HFFc6 (cell line): Measurements from ENCODE around the gene ADIPOR2. TPM values are rescaled to one million over a fixed set of nuclear protein-coding genes. Genes with fewer than 3 reads are reported as not detected.

ENCODE experiments used
- DNase-seq: peaks from one replicate; pipeline ENCODE4 v3.0.0-alpha.2; 2018
- H3K27ac Mint-ChIP-seq: 2 replicates; pipeline ENCODE4 v1.8.0; 2020; ENCODE audit warnings: mild to moderate bottlenecking, mixed read lengths
- H3K27me3 Mint-ChIP-seq: 2 replicates; pipeline ENCODE4 v1.8.0; 2021; ENCODE audit warnings: mild to moderate bottlenecking, moderate library complexity, mixed read lengths; ENCODE audit not compliant: insufficient read depth
- H3K36me3 Mint-ChIP-seq: 2 replicates; pipeline ENCODE4 v1.8.0; 2021; ENCODE audit warnings: low read depth, mixed read lengths
- H3K4me1 Mint-ChIP-seq: 2 replicates; pipeline ENCODE4 v1.8.0; 2020; ENCODE audit warnings: low read depth, mixed read lengths
- H3K4me3 Mint-ChIP-seq: 2 replicates; pipeline ENCODE4 v1.8.0; 2020; ENCODE audit warnings: mild to moderate bottlenecking, moderate library complexity, mixed read lengths
- H3K9me3 Mint-ChIP-seq: 2 replicates; pipeline ENCODE4 v1.8.0; 2020; ENCODE audit warnings: mild to moderate bottlenecking, mixed read lengths
- CTCF ChIP-seq: fragments of 200-600 bp; sonication (generic); IDR thresholded peaks from 2 replicates; pipeline ENCODE4 v1.5.0; 2021; ENCODE audit warnings: antibody characterized with exemption, mild to moderate bottlenecking
- total RNA-seq, 6 experiments: library from RNA; stranded (reverse); fragmentation: NEBNext Ultra II Directional; extraction: Animal tissue kit (Norgen Biotek cat#: 25700); gene quantifications; 2 replicates in 1 of 6; 3 replicates in 5 of 6; pipeline ENCODE4 v1.2.3, GENCODE V29; 2021

Gene ADIPOR2
- total RNA-seq, 6 experiments from 2014 or later, result 38.9 to 50.1 (median 44.9) TPM

GRCh38 chr12:1738446-1738845, 47.6 kb downstream of the ADIPOR2 start:
- no peak for DNase-seq
- TF ChIP-seq CTCF, result no peak
- no peaks in the 10 kb centered on the region for H3K27me3 Mint-ChIP-seq
- no peak overlapping the region for H3K27ac Mint-ChIP-seq
- H3K36me3 Mint-ChIP-seq, result no peaks in the 10 kb centered on the region
- no peaks in the 10 kb centered on the region for H3K9me3 Mint-ChIP-seq
- no peak overlapping the region for H3K4me3 Mint-ChIP-seq
- peaks cover 38% of the 10 kb centered on the region for H3K4me1 Mint-ChIP-seq

GRCh38 chr12:1739368-1739767, 48.5 kb downstream of the ADIPOR2 start:
- peaks cover 38% of the 10 kb centered on the region for H3K4me1 Mint-ChIP-seq
- H3K4me3 Mint-ChIP-seq, result no peak overlapping the region
- no peak for DNase-seq
- H3K9me3 Mint-ChIP-seq, result no peaks in the 10 kb centered on the region
- H3K36me3 Mint-ChIP-seq, result no peaks in the 10 kb centered on the region
- H3K27ac Mint-ChIP-seq, result no peak overlapping the region
- no peaks in the 10 kb centered on the region for H3K27me3 Mint-ChIP-seq
- no peak for TF ChIP-seq CTCF

- H3K9me3 Mint-ChIP-seq, result peaks cover 4% of the 10 kb centered on the region; the same call in 1 of the 2 replicates
- no peaks in the 10 kb centered on the region for H3K27me3 Mint-ChIP-seq
- H3K4me1 Mint-ChIP-seq, result peaks cover 43% of the 10 kb centered on the region
- no peak overlapping the region for H3K4me3 Mint-ChIP-seq
- no peak for TF ChIP-seq CTCF
- H3K27ac Mint-ChIP-seq, result peak overlapping the region; percentile 3; the same call in 1 of the 2 replicates
- no peak for DNase-seq
- H3K36me3 Mint-ChIP-seq, result peaks cover 5% of the 10 kb centered on the region
Measured at GRCh38 chr12:1740161-1740948, 49.5 kb downstream of the ADIPOR2 start.

GRCh38 chr12:1741154-1741949, 50.5 kb downstream of the ADIPOR2 start:
- no peak overlapping the region for H3K4me3 Mint-ChIP-seq
- TF ChIP-seq CTCF, result no peak
- peaks cover 14% of the 10 kb centered on the region for H3K9me3 Mint-ChIP-seq
- peak overlapping the region; percentile 3; the same call in 1 of the 2 replicates for H3K27ac Mint-ChIP-seq
- H3K4me1 Mint-ChIP-seq, result peaks cover 50% of the 10 kb centered on the region
- H3K27me3 Mint-ChIP-seq, result no peaks in the 10 kb centered on the region
- H3K36me3 Mint-ChIP-seq, result peaks cover 15% of the 10 kb centered on the region
- DNase-seq, result peak; percentile 41

GRCh38 chr12:1744932-1745331, 54.1 kb downstream of the ADIPOR2 start:
- Mint-ChIP-seq H3K36me3 (peaks cover 45% of the 10 kb centered on the region), H3K4me1 (peaks cover 31% of the 10 kb centered on the region), H3K4me3 (no peak overlapping the region), H3K27me3 (no peaks in the 10 kb centered on the region; the same call in 1 of the 2 replicates), H3K27ac (no peak overlapping the region), H3K9me3 (peaks cover 41% of the 10 kb centered on the region)
- TF ChIP-seq CTCF, result no peak
- DNase-seq, result peak; percentile 8
